Islet of Langerhans (tissue), 1 donor: Measurements from ENCODE around the gene SNAP47.

Experiments
- FAIRE-seq: peaks from one replicate; lab custom pipeline; 2011; peaks lifted over from hg19 to GRCh38; lab: Jason Lieb, UNC

Gene SNAP47

GRCh38 chr1:227732586-227733308 is 2.5 kb upstream of the SNAP47 start:
- FAIRE-seq = no peak

GRCh38 chr1:227733309-227733705 is 1.9 kb upstream of the SNAP47 start:
- no peak for FAIRE-seq

GRCh38 chr1:227733751-227734545 is 1.3 kb upstream of the SNAP47 start:
- no peak for FAIRE-seq

GRCh38 chr1:227734546-227734855 is 734 bp upstream of the SNAP47 start:
- FAIRE-seq = no peak

GRCh38 chr1:227735539-227736285 is 477 bp downstream of the SNAP47 start:
- no peak for FAIRE-seq

GRCh38 chr1:227736814-227737432 is 1.7 kb downstream of the SNAP47 start:
- no peak for FAIRE-seq

- no peak for FAIRE-seq
Observed at GRCh38 chr1:227738820-227739219, 3.6 kb downstream of the SNAP47 start.

GRCh38 chr1:227739636-227740035 is 4.4 kb downstream of the SNAP47 start:
- FAIRE-seq = no peak

GRCh38 chr1:227740401-227740960 is 5.2 kb downstream of the SNAP47 start:
- no peak for FAIRE-seq

- no peak for FAIRE-seq
Observed at GRCh38 chr1:227741166-227741870, 6.1 kb downstream of the SNAP47 start.

- no peak for FAIRE-seq
Observed at GRCh38 chr1:227742738-227743715, 7.8 kb downstream of the SNAP47 start.

- FAIRE-seq = no peak
Observed at GRCh38 chr1:227744668-227745067, 9.4 kb downstream of the SNAP47 start.

- FAIRE-seq = no peak
Observed at GRCh38 chr1:227745568-227746265, 10.5 kb downstream of the SNAP47 start.

- FAIRE-seq = no peak
Observed at GRCh38 chr1:227746676-227747075, 11.4 kb downstream of the SNAP47 start.

- FAIRE-seq = no peak
Observed at GRCh38 chr1:227747382-227747781, 12.1 kb downstream of the SNAP47 start.

GRCh38 chr1:227747948-227748495 is 12.8 kb downstream of the SNAP47 start:
- FAIRE-seq = no peak

GRCh38 chr1:227748496-227749182 is 13.4 kb downstream of the SNAP47 start:
- FAIRE-seq = no peak

GRCh38 chr1:227749225-227749624 is 14.0 kb downstream of the SNAP47 start:
- no peak for FAIRE-seq
